Calu3 (cell line): ENCODE results near the gene FBXO41. TPM values are rescaled to one million over a fixed set of nuclear protein-coding genes. Genes with fewer than 3 reads are reported as not detected.

ENCODE experiments used
- BruUV-seq: library from RNA; stranded (reverse); fragments of 400-500 nt; replicated peaks from 2 replicates; lab custom pipeline; 2021; lab: Mats Ljungman, UMichigan
- CTCF ChIA-PET: fragments of 300-600 bp; sonication (Branson Sonifier 250); formaldehyde crosslinking; loops from one replicate; lab custom pipeline; 2022; ENCODE audit warnings: antibody characterized with exemption; lab: Charles Lee
- DNase-seq: peaks from one replicate; pipeline ENCODE4 v3.0.0; 2022
- H3K27ac Mint-ChIP-seq: one replicate; pipeline ENCODE4 v1.8.0; 2022; ENCODE audit warnings: mixed read lengths; ENCODE audit not compliant: unreplicated experiment
- H3K27me3 Mint-ChIP-seq: one replicate; pipeline ENCODE4 v1.8.0; 2022; ENCODE audit warnings: mixed read lengths; ENCODE audit not compliant: unreplicated experiment
- H3K36me3 Mint-ChIP-seq: one replicate; pipeline ENCODE4 v1.8.0; 2022; ENCODE audit warnings: mild to moderate bottlenecking, moderate library complexity, mixed read lengths; ENCODE audit not compliant: insufficient read depth, unreplicated experiment
- H3K4me1 Mint-ChIP-seq: one replicate; pipeline ENCODE4 v1.8.0; 2022; ENCODE audit warnings: mild to moderate bottlenecking, low read depth, mixed read lengths; ENCODE audit not compliant: unreplicated experiment
- H3K4me3 Mint-ChIP-seq: one replicate; pipeline ENCODE4 v1.8.0; 2022; ENCODE audit warnings: mild to moderate bottlenecking, low read depth, moderate library complexity, mixed read lengths; ENCODE audit not compliant: unreplicated experiment
- H3K9me3 Mint-ChIP-seq: one replicate; pipeline ENCODE4 v1.8.0; 2022; ENCODE audit warnings: low read depth, mixed read lengths; ENCODE audit not compliant: unreplicated experiment
- intact Hi-C: fragments of 100-400 bp; cut with micrococcal nuclease; formaldehyde crosslinking; loops from one replicate; pipeline ENCODE4 v1.10.0; 2022; ENCODE audit not compliant: unreplicated experiment
- total RNA-seq: library from RNA; stranded (reverse); gene quantifications from 2 replicates; pipeline ENCODE4 v1.2.3, GENCODE V29; 2022
- TF ChIP-seq, protein P1 (sequence below): fragments of 200-600 bp; IDR thresholded peaks from one replicate; pipeline ENCODE4 v1.8.0; 2022; ENCODE audit warnings: antibody characterized with exemption; ENCODE audit not compliant: unreplicated experiment

The FBXO41 gene
- total RNA-seq, 1 experiment from 2014 or later: 15.0 TPM

DNA sequence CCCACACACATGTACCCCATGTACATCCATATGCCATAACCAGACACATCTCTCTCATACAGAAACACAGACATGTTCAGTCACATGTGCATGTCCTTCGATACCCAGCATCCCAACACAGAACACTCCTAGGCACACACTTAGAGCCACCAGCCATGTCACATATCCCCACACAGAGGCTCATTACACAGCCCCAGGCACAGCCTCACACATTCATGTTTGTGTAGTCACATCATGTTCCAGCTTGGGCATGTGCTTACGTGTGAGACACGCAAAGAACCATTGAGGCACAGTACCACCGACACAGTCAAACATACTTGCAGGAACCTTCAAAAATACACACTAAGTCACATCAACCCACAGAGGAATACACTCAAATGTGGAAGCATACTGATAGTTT, 17.3 kb downstream of the FBXO41 start:
- peaks cover 22% of the 10 kb centered on the region for H3K4me1 Mint-ChIP-seq
- CTCF ChIA-PET: no interaction called here
- TF ChIP-seq, protein P1, sequence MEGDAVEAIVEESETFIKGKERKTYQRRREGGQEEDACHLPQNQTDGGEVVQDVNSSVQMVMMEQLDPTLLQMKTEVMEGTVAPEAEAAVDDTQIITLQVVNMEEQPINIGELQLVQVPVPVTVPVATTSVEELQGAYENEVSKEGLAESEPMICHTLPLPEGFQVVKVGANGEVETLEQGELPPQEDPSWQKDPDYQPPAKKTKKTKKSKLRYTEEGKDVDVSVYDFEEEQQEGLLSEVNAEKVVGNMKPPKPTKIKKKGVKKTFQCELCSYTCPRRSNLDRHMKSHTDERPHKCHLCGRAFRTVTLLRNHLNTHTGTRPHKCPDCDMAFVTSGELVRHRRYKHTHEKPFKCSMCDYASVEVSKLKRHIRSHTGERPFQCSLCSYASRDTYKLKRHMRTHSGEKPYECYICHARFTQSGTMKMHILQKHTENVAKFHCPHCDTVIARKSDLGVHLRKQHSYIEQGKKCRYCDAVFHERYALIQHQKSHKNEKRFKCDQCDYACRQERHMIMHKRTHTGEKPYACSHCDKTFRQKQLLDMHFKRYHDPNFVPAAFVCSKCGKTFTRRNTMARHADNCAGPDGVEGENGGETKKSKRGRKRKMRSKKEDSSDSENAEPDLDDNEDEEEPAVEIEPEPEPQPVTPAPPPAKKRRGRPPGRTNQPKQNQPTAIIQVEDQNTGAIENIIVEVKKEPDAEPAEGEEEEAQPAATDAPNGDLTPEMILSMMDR: no peak
- no peak for DNase-seq
- no peak overlapping the region for H3K4me3 Mint-ChIP-seq
- H3K36me3 Mint-ChIP-seq: peaks cover 31% of the 10 kb centered on the region
- BruUV-seq: no TSS peak
- H3K9me3 Mint-ChIP-seq: no peaks in the 10 kb centered on the region
- H3K27ac Mint-ChIP-seq: no peak overlapping the region
- no peaks in the 10 kb centered on the region for H3K27me3 Mint-ChIP-seq
- intact Hi-C loops: no loop called here

DNA sequence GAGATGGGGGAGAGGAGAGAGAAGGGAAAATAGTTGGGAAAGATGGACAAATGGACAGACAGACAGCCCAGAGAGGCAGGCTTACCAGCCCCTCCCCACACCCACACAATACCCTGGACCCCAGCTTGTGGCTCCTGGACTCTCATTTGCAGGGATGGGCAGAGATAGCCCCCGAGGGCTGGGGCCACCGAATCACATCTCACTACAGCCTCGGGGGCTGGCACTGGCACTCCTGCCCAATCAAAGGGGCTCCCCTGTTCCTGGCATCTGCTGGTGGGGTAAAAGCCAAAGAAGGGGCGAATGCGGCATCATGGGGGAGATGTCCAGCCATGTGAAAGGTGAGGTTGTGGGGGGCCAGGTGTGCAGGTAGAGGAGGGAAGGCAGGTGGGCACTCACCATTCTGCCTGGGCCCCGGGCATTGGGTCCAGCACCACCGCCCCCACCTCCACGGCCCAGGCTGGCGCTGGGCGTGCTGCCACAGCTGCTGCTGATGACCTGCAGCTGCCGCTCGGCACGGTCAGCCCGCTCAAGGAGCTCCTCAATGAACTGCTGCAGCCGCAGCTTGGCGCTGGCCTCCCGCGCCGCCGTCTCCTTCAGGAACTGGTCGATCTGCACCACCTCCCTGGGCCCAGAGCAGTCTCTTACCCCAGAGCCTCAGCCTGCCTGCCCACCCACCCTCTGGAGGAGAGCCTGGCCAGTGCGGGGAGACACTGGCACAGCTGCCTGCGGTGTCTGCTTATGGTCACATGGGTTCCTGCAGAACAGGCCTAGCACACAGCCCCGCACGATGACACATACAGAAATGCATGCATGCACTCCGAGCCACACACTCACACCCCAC, 18.0 kb downstream of the FBXO41 start:
- H3K27me3 Mint-ChIP-seq: no peaks in the 10 kb centered on the region
- intact Hi-C loops: no loop called here
- BruUV-seq: no TSS peak
- CTCF ChIA-PET: no interaction called here
- TF ChIP-seq, protein P1: no peak
- peaks cover 37% of the 10 kb centered on the region for H3K36me3 Mint-ChIP-seq
- DNase-seq: no peak
- no peak overlapping the region for H3K27ac Mint-ChIP-seq
- no peaks in the 10 kb centered on the region for H3K9me3 Mint-ChIP-seq
- H3K4me3 Mint-ChIP-seq: no peak overlapping the region
- H3K4me1 Mint-ChIP-seq: peaks cover 22% of the 10 kb centered on the region

DNA sequence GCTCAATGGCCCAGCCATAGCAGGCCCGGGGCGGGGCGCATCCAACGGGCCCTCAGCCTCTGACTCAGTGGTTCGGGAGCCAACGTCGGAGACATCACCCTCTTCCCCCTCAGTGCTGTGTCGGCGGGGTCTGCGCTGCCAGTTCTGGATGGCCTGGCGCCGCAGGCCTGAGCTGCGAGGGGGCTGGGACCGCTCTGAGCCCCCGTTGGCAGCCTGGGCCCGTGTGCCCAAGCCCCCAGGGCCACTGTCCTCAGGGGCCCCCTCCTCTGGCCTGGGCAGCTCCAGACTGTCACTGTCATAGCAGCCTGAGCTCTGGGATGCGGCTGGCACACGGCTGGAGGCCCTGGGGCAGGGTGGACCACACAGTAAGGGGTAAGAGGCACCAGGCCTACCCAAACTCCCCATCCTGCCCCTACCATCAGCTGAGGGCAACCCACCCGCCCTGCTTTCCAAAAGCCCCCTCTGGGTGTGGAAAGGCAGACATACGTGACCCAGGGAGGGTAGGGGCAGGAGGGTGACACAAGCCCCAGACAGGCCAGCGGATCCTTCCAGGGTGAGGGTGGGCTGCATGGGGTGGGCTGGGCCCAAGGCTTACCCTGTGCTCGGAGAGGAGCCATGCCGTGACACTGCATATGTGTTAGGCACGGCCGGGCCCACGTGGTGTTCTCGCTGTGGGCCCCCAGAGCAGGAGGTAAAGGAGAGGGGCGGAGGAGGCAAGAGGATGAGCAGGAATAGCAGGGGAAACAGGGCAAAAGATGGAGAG, 18.8 kb downstream of the FBXO41 start:
- Mint-ChIP-seq H3K4me1 (peaks cover 22% of the 10 kb centered on the region), H3K27ac (no peak overlapping the region), H3K4me3 (no peak overlapping the region), H3K9me3 (no peaks in the 10 kb centered on the region), H3K27me3 (no peaks in the 10 kb centered on the region), H3K36me3 (peaks cover 32% of the 10 kb centered on the region)
- TF ChIP-seq, protein P1: no peak
- CTCF ChIA-PET: no interaction called here
- no peak for DNase-seq
- intact Hi-C loops: no loop called here
- no TSS peak for BruUV-seq

DNA sequence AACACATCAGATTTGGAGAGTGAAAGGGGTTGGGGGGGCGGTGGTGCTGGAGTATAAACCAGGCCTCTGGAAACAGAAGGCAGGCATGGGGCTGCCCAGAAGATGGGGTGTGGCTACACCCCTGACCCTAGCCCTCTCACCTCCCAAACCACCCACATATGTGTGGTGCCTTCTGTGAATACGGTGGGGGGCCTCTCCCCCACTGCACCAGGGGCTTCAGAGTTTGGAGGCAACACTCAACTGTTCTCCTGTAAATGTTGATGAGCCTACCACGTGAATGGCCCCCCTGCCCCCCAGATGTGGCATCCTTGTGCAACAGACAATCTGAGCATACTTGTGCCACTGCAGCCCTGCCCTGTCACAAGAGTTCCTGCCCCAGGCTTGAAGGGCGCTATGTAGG, 19.5 kb downstream of the FBXO41 start:
- DNase-seq: no peak
- Mint-ChIP-seq H3K36me3 (peaks cover 32% of the 10 kb centered on the region), H3K4me3 (no peak overlapping the region), H3K9me3 (no peaks in the 10 kb centered on the region), H3K4me1 (peaks cover 22% of the 10 kb centered on the region), H3K27ac (no peak overlapping the region), H3K27me3 (no peaks in the 10 kb centered on the region)
- CTCF ChIA-PET: no interaction called here
- intact Hi-C loops: no loop called here
- BruUV-seq: no TSS peak
- TF ChIP-seq, protein P1: no peak
